Measurements from ENCODE around the gene VTN.

VTN gene

DNA sequence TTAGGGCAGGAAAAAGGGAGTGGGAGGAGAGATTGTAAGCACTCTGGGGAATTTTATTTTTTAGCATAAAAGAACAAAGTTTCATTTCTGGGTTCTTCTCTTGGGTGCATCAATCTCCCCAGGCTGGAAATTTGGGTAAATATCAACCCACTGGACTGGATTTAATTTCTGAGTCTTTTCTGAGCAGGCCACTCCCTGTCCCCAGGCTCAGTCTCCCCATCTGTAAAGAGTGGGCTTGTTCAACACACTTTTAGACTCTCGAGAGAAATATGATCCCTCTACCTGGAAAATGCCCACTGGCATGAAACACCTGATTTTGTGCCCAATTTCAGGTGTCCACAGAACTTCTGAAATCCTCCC, 617 bp upstream of the VTN start:
- Histone ChIP-seq H3K36me3 (ENCODE audit: control insufficient read depth in 2 of 2, insufficient read depth in 2 of 2, low read length in 2 of 2) (no peaks in the 10 kb centered on the region), H3K27me3 (ENCODE audit: control insufficient read depth in 2 of 2, insufficient read depth in 2 of 2, low read length in 2 of 2) (peaks cover 7 to 9% of the 10 kb centered on the region in 2 donors), H3K4me3 (ENCODE audit: low read length in 2 of 2) (peak overlapping the region in 1 of 2 donors; percentile 51), H3K9ac (ENCODE audit: low read depth in 1 of 2, low read length in 2 of 2) (no peak overlapping the region), H3K27ac (ENCODE audit: low read depth in 2 of 2, low read length in 2 of 2) (peak overlapping the region; percentile 4 to 56), H3K4me1 (ENCODE audit: control insufficient read depth in 2 of 2, insufficient read depth in 2 of 2, low read length in 2 of 2) (peaks cover 7 to 9% of the 10 kb centered on the region in 2 donors), H3K9me3 (ENCODE audit: control insufficient read depth in 2 of 2, low read length in 2 of 2) (no peaks in the 10 kb centered on the region)

DNA sequence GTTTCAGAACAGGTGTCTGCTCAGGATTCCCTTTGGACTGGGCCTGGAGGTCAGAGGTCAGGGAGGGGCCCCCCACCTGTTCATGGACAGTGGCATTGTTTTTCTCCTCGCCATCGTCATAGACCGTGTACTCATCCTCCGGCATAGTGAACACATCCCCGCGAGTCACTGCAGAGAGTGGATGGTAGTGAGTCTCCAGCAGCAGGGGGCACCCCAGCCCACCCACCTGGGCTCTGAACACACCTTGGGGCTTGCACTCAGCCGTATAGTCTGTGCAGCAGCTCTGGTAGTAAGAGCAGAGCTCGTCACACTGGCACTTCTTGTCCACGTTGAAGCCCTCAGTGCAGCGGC, 448 bp downstream of the VTN start:
- Histone ChIP-seq H3K27ac (ENCODE audit: low read depth in 2 of 2, low read length in 2 of 2) (no peak overlapping the region), H3K27me3 (ENCODE audit: control insufficient read depth in 2 of 2, insufficient read depth in 2 of 2, low read length in 2 of 2) (peaks cover 7 to 9% of the 10 kb centered on the region in 2 donors), H3K36me3 (ENCODE audit: control insufficient read depth in 2 of 2, insufficient read depth in 2 of 2, low read length in 2 of 2) (peaks cover under 1 to 3% of the 10 kb centered on the region in 2 donors), H3K9me3 (ENCODE audit: control insufficient read depth in 2 of 2, low read length in 2 of 2) (no peaks in the 10 kb centered on the region), H3K4me3 (ENCODE audit: low read length in 2 of 2) (no peak overlapping the region), H3K9ac (ENCODE audit: low read depth in 1 of 2, low read length in 2 of 2) (no peak overlapping the region), H3K4me1 (ENCODE audit: control insufficient read depth in 2 of 2, insufficient read depth in 2 of 2, low read length in 2 of 2) (peaks cover 7 to 9% of the 10 kb centered on the region in 2 donors)

DNA sequence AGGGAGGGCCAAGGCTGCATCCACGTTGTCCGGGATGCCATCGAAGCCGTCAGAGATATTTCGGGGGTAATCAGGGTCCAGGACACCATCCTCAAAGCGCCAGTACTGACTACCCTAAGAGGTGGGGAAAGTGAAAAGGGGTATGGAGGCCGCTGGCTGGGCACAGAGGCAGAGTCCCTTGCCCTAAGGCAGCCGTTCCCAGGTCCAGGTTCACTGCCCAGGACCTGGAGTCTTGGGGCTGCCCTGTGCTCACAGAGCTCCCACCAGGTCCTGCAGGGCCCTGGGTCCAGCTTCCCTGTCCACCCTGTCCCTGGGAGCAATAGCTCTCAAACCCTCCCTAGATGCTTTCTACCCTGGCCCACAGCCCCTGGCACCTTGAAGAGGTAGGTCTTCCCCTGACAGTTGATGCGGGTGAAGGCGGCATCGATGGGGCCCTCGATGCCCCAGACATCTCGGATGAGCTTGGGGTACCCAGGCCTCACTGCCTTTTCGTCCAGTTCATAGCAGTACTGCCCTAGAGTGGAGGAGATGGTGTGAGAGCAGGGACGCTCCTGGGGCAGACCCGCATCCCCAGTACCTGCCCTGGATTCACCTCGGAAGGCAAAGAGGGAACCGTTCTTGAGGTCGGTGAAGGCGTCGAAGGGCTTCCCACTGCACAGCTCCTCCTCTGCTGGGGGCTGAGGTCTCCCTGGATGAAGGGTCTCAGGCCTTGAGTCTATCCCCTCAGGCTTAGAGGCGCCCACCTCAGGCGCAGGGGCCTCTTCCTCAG, 1.0 kb downstream of the VTN start:
- peaks cover 7 to 9% of the 10 kb centered on the region in 2 donors for H3K4me1 ChIP-seq (ENCODE audit: control insufficient read depth in 2 of 2, insufficient read depth in 2 of 2, low read length in 2 of 2)
- H3K36me3 ChIP-seq (ENCODE audit: control insufficient read depth in 2 of 2, insufficient read depth in 2 of 2, low read length in 2 of 2) = peaks cover 4 to 5% of the 10 kb centered on the region in 2 donors
- no peak overlapping the region for H3K9ac ChIP-seq (ENCODE audit: low read depth in 1 of 2, low read length in 2 of 2)
- H3K27me3 ChIP-seq (ENCODE audit: control insufficient read depth in 2 of 2, insufficient read depth in 2 of 2, low read length in 2 of 2) = peaks cover 7 to 9% of the 10 kb centered on the region in 2 donors
- no peak overlapping the region for H3K27ac ChIP-seq (ENCODE audit: low read depth in 2 of 2, low read length in 2 of 2)
- H3K9me3 ChIP-seq (ENCODE audit: control insufficient read depth in 2 of 2, low read length in 2 of 2) = no peaks in the 10 kb centered on the region
- H3K4me3 ChIP-seq (ENCODE audit: low read length in 2 of 2) = no peak overlapping the region

DNA sequence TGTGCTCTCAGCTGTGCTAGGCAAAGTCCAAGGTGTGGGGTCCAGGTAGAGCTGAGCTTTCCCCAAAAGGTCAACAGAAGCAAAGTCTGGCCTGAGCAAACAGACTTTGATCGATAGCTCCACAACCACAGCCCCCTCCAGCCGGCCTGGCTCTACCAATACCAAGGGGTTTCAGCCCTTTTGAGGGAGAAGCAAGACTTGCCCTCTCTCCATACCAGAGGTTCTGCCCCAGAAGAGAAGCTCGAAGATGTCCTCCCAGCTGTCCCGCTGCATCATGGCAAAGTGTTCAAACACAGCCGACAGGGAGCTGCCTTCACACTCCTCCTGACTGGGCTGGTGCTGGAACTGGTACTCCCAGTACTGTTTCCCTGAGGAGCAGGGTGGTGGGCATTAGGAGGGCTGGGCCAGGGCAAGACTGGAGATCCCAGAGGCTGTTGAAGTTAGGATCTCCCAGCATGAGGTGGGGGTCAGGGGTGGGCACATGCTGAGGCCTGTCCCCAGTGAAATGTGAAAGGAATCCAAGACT, 1.7 kb downstream of the VTN start:
- H3K4me3 ChIP-seq (ENCODE audit: low read length in 2 of 2) = no peak overlapping the region
- peaks cover 7 to 9% of the 10 kb centered on the region in 2 donors for H3K4me1 ChIP-seq (ENCODE audit: control insufficient read depth in 2 of 2, insufficient read depth in 2 of 2, low read length in 2 of 2)
- no peak overlapping the region for H3K9ac ChIP-seq (ENCODE audit: low read depth in 1 of 2, low read length in 2 of 2)
- H3K36me3 ChIP-seq (ENCODE audit: control insufficient read depth in 2 of 2, insufficient read depth in 2 of 2, low read length in 2 of 2) = peaks cover 10 to 11% of the 10 kb centered on the region in 2 donors
- H3K9me3 ChIP-seq (ENCODE audit: control insufficient read depth in 2 of 2, low read length in 2 of 2) = no peaks in the 10 kb centered on the region
- H3K27me3 ChIP-seq (ENCODE audit: control insufficient read depth in 2 of 2, insufficient read depth in 2 of 2, low read length in 2 of 2) = peaks cover 7 to 9% of the 10 kb centered on the region in 2 donors
- no peak overlapping the region for H3K27ac ChIP-seq (ENCODE audit: low read depth in 2 of 2, low read length in 2 of 2)

DNA sequence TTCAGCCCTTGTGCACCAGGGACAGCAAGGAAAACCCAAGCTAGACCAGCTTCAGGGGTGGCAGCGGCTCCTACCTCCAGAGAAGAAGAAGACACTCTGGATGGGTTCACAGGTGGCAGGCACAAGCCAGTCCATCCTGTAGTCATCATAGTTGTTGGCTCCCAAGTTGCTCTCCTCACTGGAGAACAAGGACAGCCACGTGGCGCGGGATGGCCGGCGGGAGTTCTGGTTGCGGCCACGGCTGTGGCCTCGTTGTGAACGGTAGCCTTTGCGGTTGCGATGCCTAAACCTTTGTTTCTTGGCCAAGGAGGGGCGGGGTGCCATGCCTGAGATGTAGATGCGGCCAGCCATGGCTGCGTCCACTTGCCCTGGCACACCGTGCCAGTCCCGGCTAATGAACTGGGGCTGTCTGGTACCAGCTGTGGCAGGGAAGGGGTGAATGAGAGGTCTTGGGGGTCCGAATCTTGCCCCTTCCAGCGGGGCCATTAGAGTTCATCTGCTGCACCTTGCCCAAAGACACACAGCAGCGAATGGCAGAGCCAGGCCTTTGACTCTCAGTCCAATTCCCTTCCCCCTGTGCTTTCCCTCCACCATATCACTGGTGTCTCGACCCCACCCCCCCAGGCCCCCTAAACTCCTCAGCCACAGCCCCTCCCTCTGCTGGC, 2.3 kb downstream of the VTN start:
- Histone ChIP-seq H3K4me3 (ENCODE audit: low read length in 2 of 2) (no peak overlapping the region), H3K27me3 (ENCODE audit: control insufficient read depth in 2 of 2, insufficient read depth in 2 of 2, low read length in 2 of 2) (peaks cover 4 to 5% of the 10 kb centered on the region in 2 donors), H3K36me3 (ENCODE audit: control insufficient read depth in 2 of 2, insufficient read depth in 2 of 2, low read length in 2 of 2) (peaks cover 14 to 17% of the 10 kb centered on the region in 2 donors), H3K27ac (ENCODE audit: low read depth in 2 of 2, low read length in 2 of 2) (no peak overlapping the region), H3K9me3 (ENCODE audit: control insufficient read depth in 2 of 2, low read length in 2 of 2) (no peaks in the 10 kb centered on the region), H3K9ac (ENCODE audit: low read depth in 1 of 2, low read length in 2 of 2) (no peak overlapping the region), H3K4me1 (ENCODE audit: control insufficient read depth in 2 of 2, insufficient read depth in 2 of 2, low read length in 2 of 2) (peaks cover 4 to 6% of the 10 kb centered on the region in 2 donors)

DNA sequence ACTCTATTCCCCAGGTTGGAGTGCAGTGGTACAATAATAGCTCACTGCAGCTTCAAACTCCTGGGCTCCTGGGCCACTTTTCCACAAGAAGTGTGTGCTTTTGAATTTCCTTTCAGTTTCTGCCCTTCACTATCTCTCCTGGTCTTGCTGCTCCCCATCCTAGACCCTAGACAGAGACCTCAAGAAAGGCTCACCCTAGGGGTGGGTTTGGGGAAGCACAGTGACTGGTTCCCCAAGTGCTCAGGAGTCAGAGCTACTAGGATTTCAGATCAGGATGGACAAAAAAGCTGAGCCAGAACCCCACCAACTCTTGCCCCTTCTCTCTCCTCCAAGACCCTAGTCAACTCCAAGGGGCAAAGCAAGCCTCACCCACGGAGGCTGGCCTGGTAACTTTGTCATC, 3.5 kb downstream of the VTN start:
- Histone ChIP-seq H3K4me3 (ENCODE audit: low read length in 2 of 2) (no peak overlapping the region), H3K4me1 (ENCODE audit: control insufficient read depth in 2 of 2, insufficient read depth in 2 of 2, low read length in 2 of 2) (no peaks in the 10 kb centered on the region), H3K27me3 (ENCODE audit: control insufficient read depth in 2 of 2, insufficient read depth in 2 of 2, low read length in 2 of 2) (peaks cover 0 to 2% of the 10 kb centered on the region in 2 donors), H3K27ac (ENCODE audit: low read depth in 2 of 2, low read length in 2 of 2) (no peak overlapping the region), H3K9ac (ENCODE audit: low read depth in 1 of 2, low read length in 2 of 2) (no peak overlapping the region), H3K36me3 (ENCODE audit: control insufficient read depth in 2 of 2, insufficient read depth in 2 of 2, low read length in 2 of 2) (peaks cover 18 to 26% of the 10 kb centered on the region in 2 donors), H3K9me3 (ENCODE audit: control insufficient read depth in 2 of 2, low read length in 2 of 2) (no peaks in the 10 kb centered on the region)

DNA sequence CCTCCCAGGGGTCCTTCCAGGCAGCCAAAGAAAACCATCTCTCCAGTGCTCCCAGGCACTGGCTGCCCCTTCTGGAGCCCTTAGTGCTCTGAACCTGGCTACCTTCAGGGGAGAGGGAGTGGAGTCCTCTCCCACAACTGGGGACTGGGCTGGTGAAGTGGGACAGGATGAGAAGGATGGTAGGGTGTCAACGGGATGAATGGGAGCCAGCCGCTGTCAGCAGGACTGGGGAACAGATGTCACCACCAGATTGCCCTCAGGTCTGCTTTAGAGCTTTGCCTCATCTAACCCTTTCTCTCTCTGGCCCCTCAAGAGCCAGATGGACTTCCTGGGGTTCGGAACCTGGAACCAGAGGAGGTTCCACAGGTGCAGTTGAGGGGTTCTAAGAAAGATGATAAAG, 4.6 kb downstream of the VTN start:
- Histone ChIP-seq H3K27ac (ENCODE audit: low read depth in 2 of 2, low read length in 2 of 2) (no peak overlapping the region), H3K9me3 (ENCODE audit: control insufficient read depth in 2 of 2, low read length in 2 of 2) (no peaks in the 10 kb centered on the region), H3K4me1 (ENCODE audit: control insufficient read depth in 2 of 2, insufficient read depth in 2 of 2, low read length in 2 of 2) (no peaks in the 10 kb centered on the region), H3K4me3 (ENCODE audit: low read length in 2 of 2) (no peak overlapping the region), H3K36me3 (ENCODE audit: control insufficient read depth in 2 of 2, insufficient read depth in 2 of 2, low read length in 2 of 2) (peaks cover 29 to 38% of the 10 kb centered on the region in 2 donors), H3K9ac (ENCODE audit: low read depth in 1 of 2, low read length in 2 of 2) (no peak overlapping the region), H3K27me3 (ENCODE audit: control insufficient read depth in 2 of 2, insufficient read depth in 2 of 2, low read length in 2 of 2) (no peaks in the 10 kb centered on the region)

DNA sequence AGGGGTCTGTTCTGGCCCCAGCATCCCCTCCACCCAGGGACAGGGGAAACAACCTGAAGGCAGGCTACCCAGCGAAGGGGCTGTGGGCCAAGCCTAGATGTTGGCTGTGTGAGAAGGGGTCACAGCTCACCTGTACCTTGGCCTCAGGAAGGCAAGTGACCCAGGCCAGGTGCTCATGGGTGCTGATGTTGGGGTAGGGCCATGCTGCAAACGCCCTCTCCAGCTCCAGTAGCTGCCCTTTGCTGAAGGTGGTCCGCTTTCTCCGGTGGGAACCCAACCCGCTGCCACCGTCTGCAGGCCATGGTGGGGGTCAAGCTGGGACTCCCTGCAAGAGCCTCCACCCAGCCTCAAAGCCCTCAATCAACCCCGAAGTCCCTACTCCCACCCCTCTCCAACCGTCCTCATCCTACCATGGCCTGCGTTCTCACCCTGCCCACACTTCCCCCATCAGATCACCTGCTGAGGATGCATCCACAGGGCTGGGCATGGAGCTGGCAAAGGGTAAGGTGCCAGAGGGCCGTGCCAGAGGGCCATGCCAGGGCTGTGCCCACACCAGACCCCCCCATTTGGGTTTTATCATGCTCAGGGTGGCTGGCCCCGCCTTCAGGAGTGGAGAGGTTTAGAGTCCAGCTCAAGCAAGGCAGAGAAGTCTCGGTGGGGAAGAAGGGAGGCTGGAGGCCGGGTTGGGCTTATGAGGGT, 5.3 kb downstream of the VTN start, which contains the start of gene SEBOX:
Gene SEBOX (minus strand): TSS at position 535 of the 699 bp plus-strand sequence. CDS start 48 bp downstream, at position 487.
- no peaks in the 10 kb centered on the region for H3K9me3 ChIP-seq (ENCODE audit: control insufficient read depth in 2 of 2, low read length in 2 of 2)
- H3K27me3 ChIP-seq (ENCODE audit: control insufficient read depth in 2 of 2, insufficient read depth in 2 of 2, low read length in 2 of 2) = no peaks in the 10 kb centered on the region
- peaks cover 32 to 44% of the 10 kb centered on the region in 2 donors for H3K36me3 ChIP-seq (ENCODE audit: control insufficient read depth in 2 of 2, insufficient read depth in 2 of 2, low read length in 2 of 2)
- no peaks in the 10 kb centered on the region for H3K4me1 ChIP-seq (ENCODE audit: control insufficient read depth in 2 of 2, insufficient read depth in 2 of 2, low read length in 2 of 2)
- H3K27ac ChIP-seq (ENCODE audit: low read depth in 2 of 2, low read length in 2 of 2) = no peak within 1 kb of the TSS
- H3K4me3 ChIP-seq (ENCODE audit: low read length in 2 of 2) = no peak within 1 kb of the TSS
- no peak within 1 kb of the TSS for H3K9ac ChIP-seq (ENCODE audit: low read depth in 1 of 2, low read length in 2 of 2)

DNA sequence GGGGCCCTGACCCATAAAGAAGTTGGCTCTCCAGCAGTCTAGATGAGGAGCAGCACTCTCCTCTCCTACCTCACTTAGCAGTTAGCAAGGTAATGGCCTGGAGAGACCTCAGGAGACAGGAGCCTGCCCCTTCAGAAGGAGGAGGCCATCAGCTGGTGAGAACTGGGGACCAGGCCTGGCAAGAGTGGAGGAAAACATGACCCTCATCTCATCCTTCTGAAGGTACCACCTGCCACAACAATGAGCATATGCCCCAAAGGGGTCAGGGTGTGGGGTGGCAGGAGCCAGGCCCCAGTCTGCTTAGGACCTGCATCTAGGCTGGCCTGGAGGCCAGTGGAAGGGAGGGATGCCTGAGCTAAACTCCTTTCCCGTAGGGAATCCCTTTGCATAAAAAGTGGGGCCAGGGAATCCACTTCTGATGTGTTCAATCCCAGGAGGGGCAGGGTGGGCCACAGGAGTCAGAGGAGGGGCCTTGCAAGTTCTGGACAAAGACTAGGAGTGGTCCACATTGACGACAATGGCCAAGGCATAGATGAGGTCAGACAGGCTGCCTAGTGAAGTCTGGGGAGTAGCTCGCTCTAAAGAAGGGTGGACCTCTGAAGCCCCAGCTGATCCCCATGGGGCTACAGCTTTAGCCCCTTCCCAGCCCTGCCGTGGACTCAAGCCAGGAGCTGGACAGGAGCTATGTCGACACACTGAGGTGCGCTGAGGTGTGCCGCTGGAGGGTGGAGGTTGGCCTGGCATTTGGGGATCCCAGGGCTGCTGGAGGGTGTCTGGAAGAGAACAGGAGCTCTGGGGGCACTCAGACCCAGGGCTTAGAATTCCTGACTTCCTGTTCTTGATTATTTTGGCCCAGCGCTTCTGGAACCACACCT, 6.1 kb downstream of the VTN start:
- Histone ChIP-seq H3K27me3 (ENCODE audit: control insufficient read depth in 2 of 2, insufficient read depth in 2 of 2, low read length in 2 of 2) (no peaks in the 10 kb centered on the region), H3K36me3 (ENCODE audit: control insufficient read depth in 2 of 2, insufficient read depth in 2 of 2, low read length in 2 of 2) (peaks cover 32 to 48% of the 10 kb centered on the region in 2 donors), H3K4me1 (ENCODE audit: control insufficient read depth in 2 of 2, insufficient read depth in 2 of 2, low read length in 2 of 2) (no peaks in the 10 kb centered on the region), H3K27ac (ENCODE audit: low read depth in 2 of 2, low read length in 2 of 2) (no peak overlapping the region), H3K9me3 (ENCODE audit: control insufficient read depth in 2 of 2, low read length in 2 of 2) (no peaks in the 10 kb centered on the region), H3K9ac (ENCODE audit: low read depth in 1 of 2, low read length in 2 of 2) (no peak overlapping the region), H3K4me3 (ENCODE audit: low read length in 2 of 2) (no peak overlapping the region)
